GM21737 (cell line): ENCODE measurements around the gene PPP2R2C.

Experiments used
- ATAC-seq: cut with Tn5 transposase; IDR thresholded peaks from one replicate; pipeline ENCODE4 v1.9.1; 2021; ENCODE audit warnings: mild to moderate bottlenecking, moderate library complexity; ENCODE audit not compliant: unreplicated experiment

The PPP2R2C gene

DNA sequence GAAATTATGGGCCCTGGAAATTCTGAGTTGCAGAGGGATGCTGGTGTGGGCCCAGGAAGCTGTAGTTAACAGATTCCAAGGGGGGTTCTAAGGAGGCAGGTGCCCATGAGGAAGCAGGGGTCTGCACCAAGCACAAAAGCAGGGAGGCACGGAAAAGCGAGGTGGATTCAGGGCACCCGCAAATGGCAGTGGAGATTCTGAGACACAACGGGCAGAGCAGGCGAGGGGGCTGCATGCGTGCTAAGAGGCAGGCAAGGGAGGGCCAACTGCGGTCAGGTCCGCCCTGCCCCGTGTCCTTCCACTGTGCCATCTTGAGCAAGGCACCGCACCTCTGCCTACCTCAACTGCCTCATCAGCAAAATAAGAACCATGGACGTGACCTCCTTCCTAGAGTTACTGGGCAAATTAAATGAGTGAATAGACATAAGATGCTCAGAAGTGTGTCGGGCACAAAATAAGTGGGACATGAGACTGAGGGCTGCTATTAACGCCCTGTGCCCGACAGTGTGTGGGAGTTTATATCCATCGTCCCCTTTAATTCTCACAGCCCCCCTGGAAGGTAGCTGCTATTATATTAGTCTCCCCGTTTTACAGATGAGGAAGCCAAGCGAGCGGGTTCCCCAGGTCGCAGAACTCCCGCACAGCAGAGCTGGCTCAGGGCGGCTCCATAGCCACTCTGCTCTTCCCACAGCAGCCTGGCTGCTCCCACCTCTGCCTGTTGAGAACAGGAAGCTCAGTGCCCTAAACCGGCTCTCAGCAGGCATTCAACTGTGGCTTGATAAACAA is 67.6 kb downstream of the PPP2R2C start:
- ATAC-seq: no peak

DNA sequence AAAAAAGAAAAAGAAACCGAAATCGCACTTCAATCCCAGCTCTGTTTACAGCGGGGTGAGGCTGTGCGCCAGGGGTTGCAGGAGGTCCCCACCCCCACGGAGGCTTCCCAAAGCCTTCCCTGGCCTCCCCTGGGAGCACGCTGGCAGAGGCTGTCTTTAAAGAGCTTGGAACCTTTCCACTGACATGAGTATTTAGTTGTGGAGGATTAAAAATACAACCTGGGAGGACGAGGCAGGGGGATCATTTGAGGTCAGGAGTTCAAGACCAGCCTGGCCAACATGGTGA is 69.1 kb downstream of the PPP2R2C start:
- ATAC-seq: no peak

DNA sequence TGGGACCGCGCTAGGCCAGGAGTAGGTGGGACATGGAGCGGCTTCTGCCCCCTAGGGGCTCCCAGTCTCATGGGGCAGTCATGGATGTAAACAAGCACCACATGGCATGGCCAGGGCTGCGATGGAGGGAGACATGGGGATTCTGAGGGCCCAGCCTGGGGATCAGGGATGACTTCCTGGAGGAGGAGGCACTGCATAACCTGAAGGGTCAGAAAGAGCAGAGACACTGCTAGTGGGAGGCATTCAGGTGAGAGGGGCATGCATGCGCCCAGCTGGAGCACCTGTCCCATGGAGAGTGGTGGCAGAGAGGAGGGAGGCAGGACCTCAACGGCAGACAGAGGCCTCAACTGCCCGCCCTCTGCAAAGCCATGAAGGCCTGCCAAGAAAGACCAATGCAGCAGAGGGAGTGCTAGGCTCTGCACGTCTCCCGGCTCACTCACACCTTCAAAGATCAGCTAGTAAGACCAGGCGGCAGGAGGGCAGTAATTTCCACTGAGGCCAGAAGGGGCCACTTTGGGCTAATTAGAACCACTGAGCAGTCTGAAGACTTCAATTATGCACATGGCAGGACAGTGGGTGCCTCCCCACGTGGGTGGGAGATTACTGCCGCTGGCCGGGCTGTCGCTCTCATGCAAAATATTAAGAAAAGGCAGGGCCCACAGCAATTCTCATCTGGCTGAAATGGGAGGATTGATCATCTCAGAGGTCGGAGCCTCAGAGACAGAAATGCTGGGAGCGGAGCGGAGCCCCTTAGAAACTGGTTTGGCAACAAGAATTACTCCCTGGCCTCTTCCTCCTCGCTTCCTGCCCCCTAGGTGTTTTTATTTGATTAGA is 69.6 kb downstream of the PPP2R2C start:
- no peak for ATAC-seq

DNA sequence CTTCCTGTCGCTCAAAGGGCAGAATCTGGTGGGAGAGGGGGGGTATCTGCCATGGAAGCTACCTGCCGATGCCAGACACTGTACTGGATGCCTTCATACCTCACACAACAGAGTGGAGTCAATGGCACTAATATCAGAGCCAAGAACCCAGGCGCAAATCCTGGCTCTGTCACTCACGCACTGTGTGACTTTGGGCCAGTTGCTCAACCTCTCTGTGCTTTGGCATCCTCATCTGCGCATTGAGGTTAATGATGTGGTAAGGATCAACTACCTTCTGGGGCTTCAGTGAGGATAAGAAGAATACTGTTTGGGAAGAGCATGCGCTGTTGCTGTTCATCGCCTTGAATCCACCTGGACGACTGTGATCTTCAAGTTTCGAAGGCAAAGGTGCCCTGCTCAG is 70.6 kb downstream of the PPP2R2C start:
- ATAC-seq: no peak

DNA sequence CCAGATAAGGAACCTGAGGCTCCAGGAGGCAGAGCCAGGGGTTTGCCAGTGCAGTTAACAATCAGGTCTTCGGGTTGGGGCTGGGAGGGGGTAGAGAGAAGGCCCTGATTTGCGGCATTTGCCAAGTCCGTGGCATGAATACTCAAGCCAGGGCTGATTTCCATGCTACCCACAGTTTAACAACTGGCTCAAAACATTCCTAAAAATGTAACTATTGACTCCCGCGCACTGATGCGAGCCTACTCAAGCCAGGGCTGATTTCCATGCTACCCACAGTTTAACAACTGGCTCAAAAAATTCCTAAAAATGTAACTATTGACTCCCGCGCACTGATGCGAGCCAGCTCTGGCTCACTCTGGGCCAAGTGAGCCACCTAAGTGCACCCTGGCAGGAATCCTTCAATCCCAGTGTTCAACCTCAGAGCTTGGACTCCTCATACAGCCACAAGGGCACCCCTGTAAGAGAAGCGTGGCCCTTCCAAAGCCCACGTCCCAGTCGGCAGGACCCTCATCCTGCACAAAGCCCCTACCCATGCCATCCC is 75.6 kb downstream of the PPP2R2C start:
- ATAC-seq: no peak

DNA sequence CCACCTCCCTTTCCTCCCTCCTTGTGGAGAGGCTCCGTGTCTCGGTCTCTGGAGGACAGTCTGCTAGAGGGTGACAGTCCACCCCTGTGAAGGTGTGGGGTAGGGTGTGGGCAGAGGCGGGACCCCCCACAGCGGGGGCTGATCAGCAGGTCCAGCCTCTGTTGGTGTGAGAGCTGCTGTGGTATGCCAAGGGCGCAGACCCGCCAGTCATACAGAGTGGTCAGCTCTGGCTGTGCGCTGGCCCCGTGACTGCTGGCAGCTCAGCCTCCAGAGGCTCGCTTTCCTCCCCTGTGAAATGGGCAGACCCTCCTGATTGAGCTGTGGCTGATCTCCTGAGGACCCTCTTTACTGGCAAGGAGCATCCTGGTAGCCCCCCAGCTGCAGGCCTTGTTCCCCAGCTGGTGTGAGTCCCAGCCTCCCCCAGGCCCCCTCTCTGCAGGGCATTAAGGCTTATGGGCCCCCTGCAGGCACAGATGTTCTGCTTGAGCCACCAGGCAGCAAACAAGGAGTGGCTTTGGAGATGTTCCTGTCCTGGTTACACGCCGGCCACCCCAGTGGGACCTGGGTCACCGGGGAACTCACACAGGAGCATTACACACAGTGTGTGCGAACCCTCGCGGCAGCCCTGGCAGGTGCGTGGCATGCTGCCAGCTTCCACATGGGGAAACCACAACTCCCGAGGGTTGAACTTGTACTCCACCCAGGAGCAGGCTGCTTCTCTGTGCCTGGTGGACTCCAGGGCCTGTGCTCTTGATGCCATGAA is 76.8 kb downstream of the PPP2R2C start:
- no peak for ATAC-seq

DNA sequence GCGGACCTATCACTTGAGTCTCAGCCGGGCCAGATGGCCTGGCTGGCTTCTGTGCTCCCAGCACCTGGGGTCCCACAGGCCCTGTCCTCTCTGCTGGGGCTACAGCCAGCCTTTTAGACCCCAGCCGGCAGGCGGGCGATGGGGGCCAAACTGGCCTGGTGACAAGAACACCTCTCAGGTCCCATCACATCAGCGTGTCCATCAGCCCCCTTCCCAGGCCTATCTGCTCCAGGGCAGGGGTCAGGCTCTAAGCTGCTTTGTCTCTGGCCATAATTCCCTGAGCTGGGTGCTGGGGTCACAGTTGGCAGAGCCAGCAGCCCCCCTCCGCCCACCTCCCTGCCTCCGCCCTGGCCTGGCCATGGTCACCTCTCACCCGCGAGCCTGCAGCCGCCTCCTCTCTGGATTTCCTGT is 77.7 kb downstream of the PPP2R2C start:
- ATAC-seq: no peak

DNA sequence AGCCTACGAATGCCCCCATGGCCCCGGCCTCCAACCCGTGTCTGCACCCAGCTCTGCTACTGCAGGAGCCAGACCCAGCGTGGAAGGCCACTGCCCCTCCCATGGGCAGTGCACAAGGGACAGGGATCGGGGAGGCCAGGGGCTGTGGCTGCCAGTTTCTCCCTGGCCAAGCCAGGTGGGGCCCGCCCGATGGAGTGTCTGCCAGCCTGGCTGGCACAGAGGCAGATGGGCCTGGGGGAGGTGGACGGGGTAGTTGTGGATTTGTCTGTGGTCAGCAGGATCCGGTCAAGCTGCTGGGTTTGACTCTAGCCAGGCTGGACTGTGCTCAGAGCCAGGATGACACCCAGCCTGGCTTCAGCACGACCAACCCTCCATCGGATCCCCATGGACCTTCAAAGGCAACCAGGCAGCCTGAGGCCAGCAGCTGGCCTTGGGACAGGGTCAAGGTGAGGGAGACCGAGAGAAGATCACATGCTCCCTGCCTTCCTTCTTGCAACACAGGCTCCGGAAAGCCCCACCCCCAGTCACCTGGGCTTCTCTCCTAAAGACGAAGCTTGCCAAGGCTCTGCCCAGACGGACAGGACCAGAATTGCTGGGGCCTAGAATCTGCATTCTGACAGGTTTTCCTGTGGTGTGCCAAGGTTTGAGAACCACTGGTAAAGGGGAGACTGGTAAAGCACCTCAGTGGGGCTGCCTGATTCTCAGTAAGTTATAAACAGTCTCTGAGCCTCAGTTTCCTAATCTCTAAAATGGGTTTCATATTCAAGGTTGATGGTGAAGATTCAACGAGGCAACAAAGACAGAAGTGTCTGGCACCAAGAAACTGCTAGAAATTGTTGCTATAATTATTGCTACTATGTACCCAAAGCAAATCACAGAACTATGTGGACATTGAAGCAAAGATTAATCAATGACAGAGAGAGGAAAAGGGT is 78.6 kb downstream of the PPP2R2C start:
- ATAC-seq: no peak

DNA sequence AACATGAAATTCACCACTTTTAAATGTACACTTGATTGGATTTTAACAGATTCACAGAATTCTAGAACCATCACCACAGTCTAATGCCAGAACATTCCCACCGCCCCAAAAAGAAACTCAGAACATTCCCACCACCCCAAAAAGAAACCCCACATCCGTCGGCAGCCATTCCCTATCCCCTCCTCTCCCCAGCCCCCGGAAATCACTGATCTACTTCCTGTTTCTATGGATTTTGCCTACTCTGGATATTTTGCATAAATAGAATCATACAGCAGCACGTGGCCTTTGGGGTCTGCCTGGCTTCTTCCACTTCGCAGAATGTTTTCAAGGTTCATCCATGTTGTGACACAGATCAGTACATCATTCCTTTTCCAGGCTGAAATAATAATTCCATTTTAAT is 79.3 kb downstream of the PPP2R2C start:
- ATAC-seq: no peak

DNA sequence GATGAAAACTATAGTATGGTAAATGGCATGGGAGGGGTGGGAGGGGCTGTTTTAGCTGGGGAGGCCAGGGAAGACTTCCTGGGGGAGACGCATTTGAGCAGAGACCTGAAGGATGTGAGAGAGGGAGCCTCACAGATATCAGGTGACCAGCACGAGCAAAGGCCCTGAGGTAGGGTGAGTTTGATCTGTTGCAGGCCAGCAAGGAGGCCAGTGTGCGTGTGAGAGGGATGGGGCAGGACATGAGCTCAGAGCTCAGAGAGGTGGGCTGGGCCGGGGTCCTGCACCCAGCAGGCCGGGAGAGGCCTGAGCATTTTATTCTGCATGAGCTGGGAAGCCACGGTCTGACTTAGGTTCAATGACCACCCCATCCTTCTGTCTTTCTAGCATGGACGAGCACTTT is 80.0 kb downstream of the PPP2R2C start:
- ATAC-seq: no peak

DNA sequence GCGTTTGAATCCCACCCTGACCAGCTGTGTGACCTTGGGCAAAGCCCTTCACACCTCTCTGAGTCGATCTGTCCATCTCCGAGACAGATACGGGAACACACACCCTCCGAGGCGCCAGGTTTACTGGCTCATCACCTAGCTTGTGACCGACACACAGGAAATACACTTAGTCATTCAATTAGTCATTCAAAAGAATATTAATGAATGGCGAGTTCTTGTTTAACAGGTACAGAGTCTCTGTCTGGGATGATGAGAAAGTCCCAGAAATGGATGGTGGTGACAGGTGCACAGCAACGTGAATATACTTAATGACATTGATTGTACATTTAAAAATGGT is 80.6 kb downstream of the PPP2R2C start:
- ATAC-seq: no peak

DNA sequence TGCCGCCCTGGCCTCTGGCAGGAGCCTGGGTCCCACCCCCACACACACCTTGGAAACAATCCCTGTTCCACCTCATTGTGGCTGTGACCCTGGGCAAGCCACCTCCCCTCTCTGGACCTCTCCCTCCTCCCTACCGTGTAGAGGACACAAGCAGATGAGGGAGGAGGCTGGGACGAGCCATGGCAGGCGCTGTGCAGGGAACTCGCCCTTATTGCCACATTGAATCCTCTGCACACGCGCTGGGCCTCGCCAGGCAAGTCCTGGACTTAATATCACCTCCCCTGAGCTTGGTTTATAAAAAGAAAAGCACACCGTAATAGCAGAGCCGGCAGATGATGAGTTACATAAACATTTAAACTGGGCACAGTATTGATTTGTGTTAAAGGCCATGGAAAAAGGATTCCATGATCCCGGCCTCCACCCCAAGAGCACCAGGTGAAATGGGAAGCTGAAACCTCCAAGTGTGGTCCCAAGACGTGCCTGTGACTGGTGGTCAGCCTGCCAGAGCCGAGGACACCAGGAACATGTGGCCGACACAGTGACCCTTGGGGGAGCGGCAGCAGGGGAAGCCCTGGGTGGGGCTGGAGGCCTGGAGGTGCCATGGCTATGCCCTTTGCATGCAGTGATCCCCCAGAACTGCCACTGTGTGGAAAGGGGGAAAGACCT is 81.1 kb downstream of the PPP2R2C start:
- ATAC-seq: no peak

DNA sequence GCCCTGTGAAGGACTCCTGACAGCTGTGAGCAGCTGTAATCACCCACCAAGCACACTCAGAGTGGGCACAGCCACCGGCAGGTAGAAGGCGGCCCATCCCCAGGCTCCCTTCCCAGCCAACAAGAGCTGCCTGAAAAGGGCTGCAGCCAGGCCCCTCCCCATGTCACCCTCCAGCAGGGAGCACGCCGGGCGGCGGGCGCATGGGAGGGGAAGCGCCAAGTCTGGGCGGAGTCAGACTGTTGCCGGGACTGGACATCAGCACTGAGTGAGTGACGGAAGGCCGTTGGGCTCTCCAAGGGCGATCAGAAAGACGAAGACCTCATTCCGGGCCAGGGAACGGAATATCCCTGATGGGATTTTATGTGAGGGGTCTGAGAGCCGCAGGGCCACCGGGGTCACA is 82.1 kb downstream of the PPP2R2C start:
- no peak for ATAC-seq

DNA sequence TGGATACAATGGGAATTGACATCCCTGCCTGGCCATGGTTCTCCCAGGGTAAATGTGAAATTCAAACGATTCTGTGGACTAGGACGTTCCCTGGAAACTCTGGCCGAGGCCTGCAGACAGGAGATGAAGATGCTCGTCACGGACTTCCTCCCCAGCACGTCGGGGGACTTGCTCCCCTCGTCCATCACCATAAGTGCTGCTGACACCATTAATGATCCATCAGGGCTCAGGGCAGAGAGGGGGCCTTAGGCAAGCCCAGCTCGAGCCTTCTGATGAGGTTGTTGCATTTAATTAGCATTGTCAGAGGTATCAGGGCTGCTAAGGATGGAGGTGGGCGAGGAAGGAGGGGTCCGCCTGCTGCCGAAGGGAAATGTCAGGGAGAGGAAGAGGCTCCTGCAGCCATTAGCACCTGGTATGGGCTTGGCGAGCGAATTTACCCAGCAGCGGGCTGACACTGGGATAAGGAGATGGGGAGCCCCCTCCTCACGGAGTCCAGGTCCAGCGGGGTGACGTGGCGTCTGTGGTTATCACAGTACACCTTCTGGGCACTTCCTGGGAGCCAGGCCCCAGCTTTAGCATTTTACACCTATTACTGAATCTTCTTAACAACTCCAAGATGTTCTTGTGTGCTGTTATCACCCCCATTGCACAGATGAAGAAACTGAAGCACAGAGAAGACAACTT is 83.1 kb downstream of the PPP2R2C start:
- ATAC-seq: no peak

DNA sequence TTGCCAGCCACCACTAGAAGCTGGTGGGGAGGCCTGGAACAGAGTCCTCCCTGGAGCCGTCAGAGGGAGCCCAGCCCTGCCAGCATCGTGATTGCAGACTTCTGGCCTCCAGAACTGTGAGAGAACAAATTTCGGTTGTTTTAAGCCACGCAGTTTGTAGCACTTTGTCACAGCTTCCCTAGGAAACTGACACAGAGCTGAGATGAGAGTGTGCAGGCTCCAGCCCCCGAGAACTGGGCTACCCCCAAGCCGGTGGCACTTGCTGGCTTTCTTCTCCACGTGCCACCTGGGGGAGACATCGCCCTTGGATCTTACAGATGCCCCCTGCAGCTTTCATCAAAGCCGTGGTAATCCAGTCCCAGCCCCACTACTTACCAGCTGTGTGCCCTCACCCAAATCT is 83.7 kb downstream of the PPP2R2C start:
- ATAC-seq: no peak

DNA sequence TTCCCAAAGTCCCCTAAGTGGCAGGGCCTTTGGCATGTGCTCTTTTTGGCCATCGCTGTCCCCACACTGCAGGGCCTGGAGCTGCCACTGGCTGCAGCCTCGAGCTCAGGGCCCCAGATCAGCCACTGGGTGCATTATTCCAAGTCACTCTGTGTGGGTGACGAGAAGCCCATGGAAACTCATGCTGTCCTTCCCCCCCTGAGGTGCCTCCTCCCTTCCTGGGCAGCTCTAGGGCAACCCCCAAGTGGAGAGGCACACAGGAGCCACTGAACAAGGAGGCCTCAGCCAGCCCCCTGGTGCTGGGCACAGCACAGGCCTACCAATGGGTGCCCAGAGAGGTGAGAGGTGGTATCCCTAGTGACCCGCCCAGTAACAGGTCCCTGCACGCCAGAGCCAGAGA is 84.5 kb downstream of the PPP2R2C start:
- no peak for ATAC-seq

DNA sequence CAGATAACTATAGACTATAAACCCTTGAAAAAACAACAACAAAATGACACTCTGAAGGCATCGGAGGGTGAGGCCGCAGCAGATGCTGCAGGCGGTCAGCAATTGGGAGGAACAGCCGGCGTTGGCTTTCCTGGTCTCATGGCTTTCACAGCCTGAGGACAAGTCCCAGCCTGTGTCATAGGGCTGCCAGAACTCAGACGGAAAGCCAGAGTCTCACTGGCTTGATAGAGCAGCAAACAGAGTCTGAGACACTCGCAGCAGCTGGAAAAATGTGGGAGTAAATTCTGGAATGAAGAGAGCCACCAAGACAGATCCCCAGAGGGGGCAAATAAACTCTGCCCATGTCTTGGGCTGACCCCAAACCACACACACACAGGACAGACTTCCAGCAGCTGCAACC is 86.3 kb downstream of the PPP2R2C start:
- no peak for ATAC-seq

DNA sequence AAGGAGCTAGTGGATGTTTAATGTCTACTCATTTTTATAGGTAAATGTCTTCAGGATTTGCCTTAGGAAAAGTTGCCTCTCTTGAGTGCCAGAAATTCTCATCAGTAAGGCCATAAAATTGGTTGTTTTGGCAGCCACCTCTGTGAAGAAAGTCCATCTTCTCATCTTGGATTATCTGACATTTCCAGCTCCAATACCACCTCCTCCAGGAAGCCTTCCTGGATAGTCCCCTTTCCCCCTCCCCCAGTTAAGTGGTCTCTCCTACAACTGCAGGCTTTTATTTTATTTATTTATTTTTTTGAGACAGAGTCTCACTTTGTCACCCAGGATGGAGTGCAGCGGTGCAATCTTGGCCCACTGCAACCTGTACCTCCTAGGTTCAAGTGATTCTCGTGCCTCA is 87.1 kb downstream of the PPP2R2C start:
- no peak for ATAC-seq

DNA sequence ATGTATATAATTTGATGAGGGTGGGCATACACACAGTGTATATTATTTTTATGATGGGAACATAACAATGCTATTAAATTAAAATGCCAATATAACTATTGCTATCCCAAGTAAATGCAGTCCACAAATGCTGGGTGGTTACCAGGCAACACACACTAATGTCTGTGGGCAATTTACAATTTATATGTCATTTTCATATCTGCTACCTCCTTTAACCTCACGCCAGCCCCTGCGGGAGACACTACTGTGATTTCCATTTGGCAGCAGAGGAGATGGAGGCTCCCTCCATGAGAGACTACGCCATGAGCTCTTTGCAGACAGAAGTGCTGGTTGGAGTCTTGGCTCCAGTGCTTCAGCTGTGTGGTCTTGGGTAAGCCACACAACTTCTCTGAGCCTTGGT is 87.9 kb downstream of the PPP2R2C start:
- ATAC-seq: no peak

DNA sequence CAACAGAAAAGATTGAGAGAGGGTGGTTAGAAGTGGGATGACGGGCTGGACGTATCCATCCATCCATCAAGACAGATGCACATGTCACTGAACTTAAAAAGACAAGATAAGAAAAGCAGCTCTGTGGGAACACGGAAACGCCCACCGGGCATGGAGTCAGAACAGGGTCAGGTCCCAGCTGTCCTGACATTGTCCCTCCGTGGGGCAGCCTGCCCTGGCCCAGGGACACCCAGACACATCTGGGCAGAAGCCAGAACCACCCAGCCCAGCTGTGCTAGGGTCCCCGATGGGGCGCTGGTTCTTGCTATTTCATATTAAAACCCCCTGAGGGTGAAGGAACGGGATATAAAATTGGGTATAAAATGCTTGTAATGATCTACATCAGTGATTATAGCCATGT is 88.5 kb downstream of the PPP2R2C start:
- no peak for ATAC-seq
